EH (cell line): ENCODE measurements around the gene COTL1.
"Not testable (repeated sequence)": the region's sequence is repeated elsewhere in the genome, so short reads cannot be mapped to it uniquely, and the experiment has no call there.

Source experiments
- DNase-seq: peaks from one replicate; pipeline ENCODE4 v3.0.0-alpha.2; 2015; ENCODE audit warnings: low read depth

Gene COTL1

GRCh38 chr16:84528322-84528721 is 89.6 kb downstream of the COTL1 start:
- DNase-seq, result no peak

GRCh38 chr16:84527532-84528269 is 90.2 kb downstream of the COTL1 start:
- no peak for DNase-seq

- peak; percentile 77 for DNase-seq
Measured at GRCh38 chr16:84526794-84527531, 90.9 kb downstream of the COTL1 start.

- not testable (repeated sequence) for DNase-seq
Measured at GRCh38 chr16:84524941-84525581, 92.8 kb downstream of the COTL1 start.

- no peak for DNase-seq
Measured at GRCh38 chr16:84524346-84524920, 93.4 kb downstream of the COTL1 start.

GRCh38 chr16:84521497-84521770 is 96.4 kb downstream of the COTL1 start:
- no peak for DNase-seq

GRCh38 chr16:84520725-84521496 is 97.0 kb downstream of the COTL1 start:
- no peak for DNase-seq

- DNase-seq, result no peak
Measured at GRCh38 chr16:84519855-84520254, 98.0 kb downstream of the COTL1 start.

- no peak for DNase-seq
Measured at GRCh38 chr16:84518804-84519341, 99.0 kb downstream of the COTL1 start.

GRCh38 chr16:84518220-84518619 is 99.7 kb downstream of the COTL1 start:
- peak; percentile 91 for DNase-seq

GRCh38 chr16:84517366-84517765 is 100.5 kb downstream of the COTL1 start:
- DNase-seq, result no peak
